Liver (tissue), 3 donors: ENCODE measurements around the gene DSC2.

Experiments used
- CTCF ChIP-seq: fragments of 150-350 bp; IDR thresholded peaks from 2 replicates; pipeline ENCODE4 v1.5.1; 2017; ENCODE audit warnings: improper control_type of control experiment, low read depth, low read length; ENCODE audit not compliant: missing input control
- MAX ChIP-seq: IDR thresholded peaks from 2 replicates; pipeline ENCODE4 v1.6.1; 2016; ENCODE audit warnings: antibody characterized with exemption
- TAF1 ChIP-seq: conservative IDR thresholded peaks from 2 replicates; pipeline ENCODE4 v1.6.1; 2016; ENCODE audit warnings: antibody characterized with exemption, mild to moderate bottlenecking
- donor health status: healthy.
- donor health status: healthy.

- TF ChIP-seq CTCF (no peak), MAX (no peak), TAF1 (no peak)
Observed at GRCh38 chr18:31097666-31098065, 4.6 kb downstream of the DSC2 start.
